ENCODE results near the gene DRICH1.
A peak's percentile ranks its signal among the peaks of the same experiment; 100 is the strongest.
"Not testable (repeated sequence)": the region's sequence is repeated elsewhere in the genome, so short reads cannot be mapped to it uniquely, and the experiment has no call there.

DRICH1 gene

DNA sequence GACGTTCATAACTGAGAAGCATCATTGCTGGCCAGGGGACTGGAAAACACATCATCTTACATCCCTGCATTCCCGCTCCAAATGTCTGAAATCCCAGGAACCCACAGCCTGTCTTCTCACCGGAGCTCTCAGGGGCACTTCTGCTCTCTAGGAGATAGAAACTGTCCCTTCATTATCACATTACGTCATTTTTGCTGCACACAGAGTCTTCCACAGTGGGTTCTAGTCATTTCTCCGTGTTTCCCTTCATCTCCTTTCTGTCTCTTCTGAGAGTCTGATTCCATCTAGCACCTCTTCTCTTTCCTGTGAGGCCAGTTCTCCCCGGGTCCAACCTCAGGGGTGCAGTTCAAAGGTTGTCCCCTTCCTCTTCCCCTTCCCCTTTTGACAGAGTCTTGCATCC, 36.2 kb downstream of the DRICH1 start:
- H3K9me3 Mint-ChIP-seq; H3K27me3 Mint-ChIP-seq; H3K4me3 Mint-ChIP-seq; H3K4me1 Mint-ChIP-seq (ENCODE audit: low read depth); H3K36me3 Mint-ChIP-seq (ENCODE audit: low read depth); H3K27ac Mint-ChIP-seq; DNase-seq: not testable (repeated sequence)

- Mint-ChIP-seq H3K36me3 (ENCODE audit: low read depth) (no peaks in the 10 kb centered on the region), H3K27ac (no peak overlapping the region), H3K27me3 (no peaks in the 10 kb centered on the region), H3K9me3 (no peaks in the 10 kb centered on the region), H3K4me1 (ENCODE audit: low read depth) (peaks cover 2% of the 10 kb centered on the region), H3K4me3 (no peak overlapping the region)
- DNase-seq = no peak
Measured at GRCh38 chr22:23591846-23592245, 40.3 kb downstream of the DRICH1 start.

DNA sequence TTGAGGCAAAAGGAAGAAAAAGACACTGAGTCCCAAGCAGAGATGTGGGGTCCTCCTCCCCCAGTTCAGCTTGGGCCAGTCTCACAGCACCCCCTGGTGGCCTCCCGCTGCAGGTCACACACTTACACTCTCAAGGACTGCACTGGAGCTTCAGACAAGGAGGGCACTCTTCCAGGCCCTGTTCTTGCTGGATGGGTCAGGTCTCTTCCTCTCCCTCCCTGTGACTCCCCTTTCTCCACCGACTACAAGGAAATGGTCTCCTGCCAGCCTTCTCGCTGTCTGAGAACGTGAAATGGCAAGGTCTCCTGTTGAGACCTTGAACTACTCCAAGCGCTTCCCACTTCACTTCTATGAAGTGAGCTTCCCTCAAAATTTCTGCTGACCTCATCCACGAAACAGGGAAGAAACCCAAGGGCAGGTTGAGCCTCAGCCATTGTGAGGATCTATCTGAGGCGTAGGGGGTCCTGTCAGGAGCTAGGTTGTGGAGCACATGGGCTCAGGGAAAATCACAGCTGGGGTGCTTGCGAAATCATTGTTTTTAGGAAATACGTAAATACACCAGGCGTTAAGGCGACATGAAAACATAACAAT, 40.8 kb downstream of the DRICH1 start:
- H3K27ac Mint-ChIP-seq = no peak overlapping the region
- H3K9me3 Mint-ChIP-seq = no peaks in the 10 kb centered on the region
- peaks cover 2% of the 10 kb centered on the region for H3K4me1 Mint-ChIP-seq (ENCODE audit: low read depth)
- no peaks in the 10 kb centered on the region for H3K36me3 Mint-ChIP-seq (ENCODE audit: low read depth)
- DNase-seq = peak; percentile 68
- H3K4me3 Mint-ChIP-seq = no peak overlapping the region
- no peaks in the 10 kb centered on the region for H3K27me3 Mint-ChIP-seq

- H3K27me3 Mint-ChIP-seq = peaks cover 23% of the 10 kb centered on the region
- no peak for DNase-seq
- no peaks in the 10 kb centered on the region for H3K9me3 Mint-ChIP-seq
- no peaks in the 10 kb centered on the region for H3K36me3 Mint-ChIP-seq (ENCODE audit: low read depth)
- H3K4me1 Mint-ChIP-seq (ENCODE audit: low read depth) = no peaks in the 10 kb centered on the region
- no peak overlapping the region for H3K27ac Mint-ChIP-seq
- H3K4me3 Mint-ChIP-seq = no peak overlapping the region
Measured at GRCh38 chr22:23583836-23584235, 48.3 kb downstream of the DRICH1 start.

GRCh38 chr22:23583153-23583552, 49.0 kb downstream of the DRICH1 start:
- Mint-ChIP-seq H3K27ac (no peak overlapping the region), H3K9me3 (no peaks in the 10 kb centered on the region), H3K4me1 (ENCODE audit: low read depth) (no peaks in the 10 kb centered on the region), H3K27me3 (peaks cover 30% of the 10 kb centered on the region), H3K36me3 (ENCODE audit: low read depth) (no peaks in the 10 kb centered on the region), H3K4me3 (no peak overlapping the region)
- DNase-seq = no peak

DNA sequence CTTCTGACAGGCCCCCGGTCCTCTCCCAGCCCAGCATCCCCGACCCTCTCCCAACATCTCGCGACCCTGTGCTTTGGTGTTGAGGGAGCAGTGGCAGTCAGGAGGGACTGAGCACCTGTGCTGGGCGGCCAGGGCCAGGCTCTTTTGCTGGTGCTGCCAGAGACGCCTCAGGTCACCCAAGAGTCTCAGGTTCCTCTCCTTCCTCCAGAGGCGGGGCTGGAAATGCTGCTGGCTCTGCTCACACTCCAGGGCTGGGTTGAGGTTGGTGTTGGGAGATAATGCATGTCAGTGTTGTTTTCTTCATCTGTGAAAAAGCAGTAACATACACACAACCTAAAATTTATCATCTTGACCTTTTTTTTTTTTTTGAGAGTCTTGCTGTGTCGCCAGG, 50.9 kb downstream of the DRICH1 start:
- Mint-ChIP-seq H3K27me3 (peaks cover 42% of the 10 kb centered on the region), H3K9me3 (no peaks in the 10 kb centered on the region), H3K27ac (no peak overlapping the region), H3K4me3 (no peak overlapping the region), H3K4me1 (ENCODE audit: low read depth) (peaks cover 2% of the 10 kb centered on the region), H3K36me3 (ENCODE audit: low read depth) (no peaks in the 10 kb centered on the region)
- no peak for DNase-seq

GRCh38 chr22:23580576-23581259, 51.4 kb downstream of the DRICH1 start:
- no peak for DNase-seq
- H3K9me3 Mint-ChIP-seq = no peaks in the 10 kb centered on the region
- H3K4me1 Mint-ChIP-seq (ENCODE audit: low read depth) = peaks cover 2% of the 10 kb centered on the region
- H3K36me3 Mint-ChIP-seq (ENCODE audit: low read depth) = no peaks in the 10 kb centered on the region
- peaks cover 47% of the 10 kb centered on the region for H3K27me3 Mint-ChIP-seq
- no peak overlapping the region for H3K4me3 Mint-ChIP-seq
- no peak overlapping the region for H3K27ac Mint-ChIP-seq

DNA sequence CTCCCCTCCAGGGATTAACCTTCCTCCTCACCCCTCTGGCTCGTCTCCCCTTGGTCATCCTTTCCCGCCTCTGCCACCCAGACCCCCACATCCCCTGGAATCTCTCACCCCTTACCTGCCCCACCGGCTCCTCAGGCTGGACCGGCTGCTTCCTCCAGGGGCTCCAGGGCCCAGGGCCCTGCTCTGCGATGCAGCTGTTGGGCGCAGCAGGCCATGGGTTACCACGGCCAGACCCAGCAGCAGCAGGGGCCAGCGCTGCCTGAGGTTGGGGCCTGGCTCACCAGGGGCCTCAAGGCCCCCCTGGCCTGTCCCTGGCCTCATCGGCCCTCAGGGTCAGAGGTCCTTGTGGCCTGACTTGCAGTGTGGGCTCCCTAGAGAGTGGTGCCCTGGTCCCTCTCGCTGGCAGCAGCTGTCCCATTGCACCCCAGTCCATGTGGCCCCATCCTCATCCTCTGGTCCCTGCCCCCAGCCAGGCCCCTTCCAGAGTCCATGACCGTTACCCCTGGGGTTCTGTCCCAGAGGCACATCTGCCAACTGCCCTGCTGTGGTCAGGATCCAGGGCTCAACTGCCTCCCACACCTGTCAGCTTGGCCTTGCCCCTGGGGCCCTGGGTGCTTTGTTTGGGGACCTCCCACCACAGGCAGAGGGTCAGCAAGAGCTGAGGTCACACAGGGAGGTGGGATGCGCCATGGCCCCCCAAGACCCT, 52.1 kb downstream of the DRICH1 start, which contains the start of gene IGLL1:
IGLL1 (minus strand) TSS at position 421 of the 706 bp plus-strand sequence; CDS start at position 321, 100 bp downstream.
- peaks cover 2% of the 10 kb centered on the region for H3K4me1 Mint-ChIP-seq (ENCODE audit: low read depth)
- DNase-seq = no peak
- H3K4me3 Mint-ChIP-seq = no peak within 1 kb of the TSS
- H3K36me3 Mint-ChIP-seq (ENCODE audit: low read depth) = no peaks in the 10 kb centered on the region
- no peak within 1 kb of the TSS for H3K27ac Mint-ChIP-seq
- H3K9me3 Mint-ChIP-seq = no peaks in the 10 kb centered on the region
- peaks cover 52% of the 10 kb centered on the region for H3K27me3 Mint-ChIP-seq

- no peaks in the 10 kb centered on the region for H3K36me3 Mint-ChIP-seq (ENCODE audit: low read depth)
- no peak overlapping the region for H3K27ac Mint-ChIP-seq
- H3K4me3 Mint-ChIP-seq = no peak overlapping the region
- DNase-seq = no peak
- H3K9me3 Mint-ChIP-seq = no peaks in the 10 kb centered on the region
- H3K4me1 Mint-ChIP-seq (ENCODE audit: low read depth) = peaks cover 2% of the 10 kb centered on the region
- H3K27me3 Mint-ChIP-seq = peaks cover 50% of the 10 kb centered on the region
Measured at GRCh38 chr22:23579280-23579679, 52.8 kb downstream of the DRICH1 start.

- DNase-seq = no peak
- H3K4me1 Mint-ChIP-seq (ENCODE audit: low read depth) = peaks cover 2% of the 10 kb centered on the region
- no peaks in the 10 kb centered on the region for H3K9me3 Mint-ChIP-seq
- H3K27me3 Mint-ChIP-seq = peaks cover 49% of the 10 kb centered on the region
- H3K27ac Mint-ChIP-seq = no peak overlapping the region
- H3K36me3 Mint-ChIP-seq (ENCODE audit: low read depth) = no peaks in the 10 kb centered on the region
- H3K4me3 Mint-ChIP-seq = no peak overlapping the region
Measured at GRCh38 chr22:23578306-23578705, 53.8 kb downstream of the DRICH1 start.

DNA sequence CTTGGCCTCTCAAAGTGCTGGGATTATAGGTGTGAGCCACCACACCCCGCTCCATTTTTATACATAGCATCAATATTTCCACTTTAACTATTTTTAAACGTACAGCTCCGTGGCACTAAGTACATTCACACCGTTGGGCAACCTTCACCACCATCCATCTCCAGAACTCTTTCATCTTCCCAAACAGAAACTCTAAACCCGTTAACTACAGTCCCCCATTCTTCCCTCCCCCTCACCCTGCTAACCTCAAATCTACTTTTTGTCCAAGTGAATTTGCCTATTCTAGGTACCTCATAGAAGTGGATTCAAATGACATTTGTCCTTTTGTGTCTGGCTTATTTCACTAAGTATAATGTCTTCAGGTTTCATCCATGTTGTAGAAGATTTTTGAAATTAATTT, 55.4 kb downstream of the DRICH1 start:
- no peak for DNase-seq
- Mint-ChIP-seq H3K9me3 (no peaks in the 10 kb centered on the region), H3K36me3 (ENCODE audit: low read depth) (no peaks in the 10 kb centered on the region), H3K27ac (no peak overlapping the region), H3K4me1 (ENCODE audit: low read depth) (peaks cover 2% of the 10 kb centered on the region), H3K27me3 (peaks cover 44% of the 10 kb centered on the region), H3K4me3 (no peak overlapping the region)

DNA sequence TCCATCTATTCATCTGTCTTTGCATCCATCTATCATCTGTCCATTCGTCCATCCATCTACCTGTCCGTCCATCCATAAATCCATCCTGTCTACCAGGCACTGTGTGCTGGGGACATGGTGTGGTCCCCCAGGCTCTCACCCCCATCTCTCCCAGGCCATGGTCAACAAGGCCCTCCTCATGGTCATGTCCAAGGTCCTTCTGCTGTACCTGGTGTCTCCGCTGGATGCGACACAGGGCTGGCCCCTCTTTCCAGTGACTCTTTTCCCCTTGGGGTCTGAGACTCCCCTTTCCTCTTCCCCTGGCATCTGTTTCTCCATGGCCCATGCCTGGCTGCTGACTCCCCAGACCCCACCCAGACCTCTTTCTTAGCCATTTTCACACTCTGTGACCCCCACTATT, 56.5 kb downstream of the DRICH1 start:
- Mint-ChIP-seq H3K4me3 (no peak overlapping the region), H3K4me1 (ENCODE audit: low read depth) (peaks cover 2% of the 10 kb centered on the region), H3K9me3 (no peaks in the 10 kb centered on the region), H3K27ac (no peak overlapping the region), H3K36me3 (ENCODE audit: low read depth) (no peaks in the 10 kb centered on the region), H3K27me3 (peaks cover 38% of the 10 kb centered on the region)
- no peak for DNase-seq

DNA sequence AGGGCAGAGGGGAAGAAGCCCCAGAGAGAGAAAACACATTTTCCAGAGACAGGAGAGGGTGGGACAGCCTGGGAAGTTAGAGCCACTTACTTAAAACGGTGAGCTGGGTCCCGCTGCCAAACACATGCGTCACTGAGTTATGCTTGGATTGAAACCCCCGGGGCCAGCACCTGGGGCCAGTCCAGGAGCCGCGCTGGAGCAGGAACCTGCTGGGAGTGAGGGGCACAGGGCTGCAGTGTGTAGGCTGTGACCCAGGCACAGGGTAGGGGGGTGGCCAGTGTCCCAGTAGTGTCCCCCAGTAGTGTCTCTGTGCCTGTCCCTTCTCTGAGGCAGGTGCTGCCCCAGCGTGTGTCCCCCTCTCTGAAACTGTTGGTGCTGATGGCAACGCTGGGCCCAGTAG, 57.2 kb downstream of the DRICH1 start:
- no peak for DNase-seq
- Mint-ChIP-seq H3K4me3 (no peak overlapping the region), H3K9me3 (no peaks in the 10 kb centered on the region), H3K36me3 (ENCODE audit: low read depth) (no peaks in the 10 kb centered on the region), H3K4me1 (ENCODE audit: low read depth) (peaks cover 2% of the 10 kb centered on the region), H3K27me3 (peaks cover 37% of the 10 kb centered on the region), H3K27ac (no peak overlapping the region)

DNA sequence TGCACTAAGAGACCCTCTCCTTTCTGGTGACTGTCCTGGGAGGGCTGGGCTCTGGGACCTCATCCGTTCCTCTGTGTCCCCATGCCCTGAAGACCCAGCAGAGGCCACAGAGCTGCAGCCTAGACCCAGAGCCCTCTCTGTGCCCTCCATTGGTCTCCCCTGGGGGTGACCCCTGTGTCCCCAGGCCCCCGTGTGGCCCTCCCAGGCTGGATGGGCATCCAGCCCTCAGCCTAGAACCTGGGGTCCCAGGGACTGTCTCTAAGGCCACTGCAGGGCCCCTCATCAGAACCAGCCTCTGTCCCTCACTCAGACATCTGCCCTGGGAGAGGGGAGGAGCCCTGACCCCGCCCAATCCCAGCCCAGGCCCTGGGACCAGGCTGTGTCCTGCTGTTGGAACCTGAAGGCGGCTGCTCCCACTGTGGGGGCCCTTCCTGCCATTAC, 57.7 kb downstream of the DRICH1 start:
- peaks cover 34% of the 10 kb centered on the region for H3K27me3 Mint-ChIP-seq
- no peak overlapping the region for H3K27ac Mint-ChIP-seq
- H3K36me3 Mint-ChIP-seq (ENCODE audit: low read depth) = no peaks in the 10 kb centered on the region
- peaks cover 2% of the 10 kb centered on the region for H3K4me1 Mint-ChIP-seq (ENCODE audit: low read depth)
- no peak overlapping the region for H3K4me3 Mint-ChIP-seq
- H3K9me3 Mint-ChIP-seq = no peaks in the 10 kb centered on the region
- no peak for DNase-seq

DNA sequence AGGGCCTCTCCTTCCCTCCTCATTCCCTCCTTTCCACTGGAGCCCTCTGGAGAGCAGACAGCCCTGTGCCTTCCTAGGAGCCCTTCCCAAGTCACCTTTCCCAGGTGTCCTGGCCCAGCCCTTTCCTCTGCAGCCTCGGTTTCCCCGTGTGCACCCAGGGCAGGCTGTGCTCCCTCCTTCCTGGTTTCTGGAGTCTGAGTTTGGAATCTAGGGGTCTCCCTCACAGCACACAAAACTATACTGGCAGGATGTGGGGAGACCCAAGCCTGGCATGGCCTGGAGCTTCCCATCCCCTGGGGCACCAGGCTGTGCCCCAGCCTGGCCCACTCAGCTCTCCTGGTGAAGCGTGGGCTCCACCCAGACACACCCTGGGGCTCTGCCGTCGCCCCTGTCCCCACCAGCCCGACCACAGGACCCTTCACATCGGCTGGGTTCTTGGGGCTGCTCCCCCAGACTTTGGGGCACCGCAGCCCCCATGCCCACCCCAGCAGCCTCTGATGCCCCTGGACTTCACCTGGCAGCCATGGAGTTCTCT, 58.4 kb downstream of the DRICH1 start:
- not testable (repeated sequence) for H3K4me1 Mint-ChIP-seq (ENCODE audit: low read depth); DNase-seq; H3K27ac Mint-ChIP-seq; H3K4me3 Mint-ChIP-seq; H3K9me3 Mint-ChIP-seq; H3K36me3 Mint-ChIP-seq (ENCODE audit: low read depth)
- H3K27me3 Mint-ChIP-seq = peaks cover 28% of the 10 kb centered on the region

Measured in activated T-cell treated with anti-CD3 and anti-CD28 coated beads, Interleukin-2, amount 50 U/mL, for 24 hours (primary cell).